WI38 (cell line): ENCODE measurements around the gene BPIFB2.
"Not testable (repeated sequence)": the region's sequence is repeated elsewhere in the genome, so short reads cannot be mapped to it uniquely, and the experiment has no call there.

Source experiments
- H3K4me3 ChIP-seq: 2 replicates; pipeline ENCODE4 v1.5.1; 2011; ENCODE audit warnings: low read depth, mild to moderate bottlenecking, control low read depth, low read length
- CTCF ChIP-seq: IDR thresholded peaks from 2 replicates; pipeline ENCODE4 v1.5.1; 2012; ENCODE audit warnings: low read depth, mild to moderate bottlenecking, control low read depth, low read length

BPIFB2 gene

GRCh38 chr20:33007376-33008335, at the start of gene BPIFB2:
Gene BPIFB2, plus strand, starts transcription at chr20:33007704. Its CDS starts 871 bp downstream, at chr20:33008575.
- no peak for TF ChIP-seq CTCF
- H3K4me3 ChIP-seq, result no peak within 1 kb of the TSS

- TF ChIP-seq CTCF, result no peak
- H3K4me3 ChIP-seq, result no peak overlapping the region
Observed at GRCh38 chr20:32958574-32958973, 48.9 kb upstream of the BPIFB2 start.

GRCh38 chr20:32959351-32960221, 47.9 kb upstream of the BPIFB2 start:
- TF ChIP-seq CTCF, result no peak
- H3K4me3 ChIP-seq, result no peak overlapping the region

- no peak for TF ChIP-seq CTCF
- H3K4me3 ChIP-seq, result no peak overlapping the region
Observed at GRCh38 chr20:32960222-32960518, 47.3 kb upstream of the BPIFB2 start.

GRCh38 chr20:32960849-32961731, 46.4 kb upstream of the BPIFB2 start:
- TF ChIP-seq CTCF, result no peak
- no peak overlapping the region for H3K4me3 ChIP-seq

- no peak for TF ChIP-seq CTCF
- H3K4me3 ChIP-seq, result no peak overlapping the region
Observed at GRCh38 chr20:32962053-32962452, 45.5 kb upstream of the BPIFB2 start.

- H3K4me3 ChIP-seq, result not testable (repeated sequence)
Observed at GRCh38 chr20:32962646-32963045, 44.9 kb upstream of the BPIFB2 start.
